ENCODE data around the gene GRIK4. TPM values are rescaled to one million over a fixed set of nuclear protein-coding genes. Genes with fewer than 3 reads are reported as not detected.

Gene GRIK4
- total and polyA plus RNA-seq, 2 of the 4 experiments (the other 2 are of a cell fraction), result 0.18 to 0.38 TPM

DNA sequence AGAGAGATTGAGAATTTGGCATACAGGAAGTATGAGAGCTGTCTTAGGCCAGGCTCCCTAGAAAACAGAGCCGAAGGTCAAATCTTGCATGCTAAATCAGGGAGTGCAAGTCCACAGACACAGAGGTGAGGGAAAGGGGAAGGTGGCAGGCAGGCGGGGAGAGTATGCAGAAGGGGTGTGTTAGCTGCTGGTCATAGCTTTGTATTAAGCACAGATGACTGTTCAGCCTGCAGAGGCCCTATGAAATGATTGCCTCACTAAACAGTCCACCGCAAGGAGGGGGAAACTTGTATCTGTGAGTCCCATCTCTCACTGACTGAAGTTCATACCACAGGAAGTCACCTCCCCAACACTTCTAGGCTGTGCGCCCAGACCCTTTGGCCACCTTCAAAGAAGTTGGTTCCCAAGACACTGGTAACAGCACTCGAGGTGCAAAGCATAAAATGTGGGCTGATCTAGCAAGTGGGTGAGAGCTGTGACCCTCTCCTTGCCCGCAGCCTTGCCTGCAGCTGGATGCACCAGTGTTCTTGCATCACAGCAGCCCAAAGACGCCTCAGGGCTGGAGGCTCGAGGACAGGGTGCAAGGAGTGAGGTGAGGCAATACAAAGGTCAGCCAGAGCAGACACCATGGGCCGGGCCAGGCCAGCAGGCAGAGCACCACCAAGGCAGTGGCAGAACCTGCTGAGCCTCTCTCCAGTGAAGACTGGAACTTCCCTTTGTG, 397.1 kb downstream of the GRIK4 start:
- H3K9me1 ChIP-seq (ENCODE audit: insufficient read depth, low read length), result no peaks in the 10 kb centered on the region
- no peak overlapping the region for H3K4ac ChIP-seq (ENCODE audit: low read depth, low read length)
- H3K18ac ChIP-seq (ENCODE audit: low read depth, low read length), result no peak overlapping the region
- no peaks in the 10 kb centered on the region for H4K20me1 ChIP-seq (ENCODE audit: insufficient read depth, low read length)
- in situ Hi-C loops (cut with MboI; ENCODE audit: low sequenced_read_pairs), result no loop called here
- no peak overlapping the region for H4K91ac ChIP-seq (ENCODE audit: insufficient read depth, low read depth, low read length)
- H2BK5ac ChIP-seq (ENCODE audit: low read depth, low read length, poor library complexity, severe bottlenecking), result no peak overlapping the region
- H4K8ac ChIP-seq (ENCODE audit: low read depth in 2 of 2, low read length in 2 of 2), result no peak overlapping the region
- H3K27ac ChIP-seq (ENCODE audit: insufficient read depth, low read length), result no peak overlapping the region
- H2BK15ac ChIP-seq (ENCODE audit: low read depth, low read length), result no peak overlapping the region
- H3K36me3 ChIP-seq (ENCODE audit: control insufficient read depth, insufficient read depth, low read length), result no peaks in the 10 kb centered on the region
- no peak overlapping the region for H2BK120ac ChIP-seq (ENCODE audit: low read depth, low read length)
- intact Hi-C loops (cut with micrococcal nuclease), result no loop called here
- no peak overlapping the region for H3K23ac ChIP-seq (ENCODE audit: low read depth, low read length)
- WGBS, 2 experiments (ENCODE audit: extremely low coverage in 2 of 2, insufficient read length in 1 of 2), result 14% methylated on average over 2 of the region's 9 CpGs; no CpG with 5 or more reads in 1 of the 2 experiments
- H3K4me2 ChIP-seq (ENCODE audit: low read depth, low read length), result no peak overlapping the region
- no TSS peak for BruUV-seq (replicated peaks)
- dilution Hi-C loops (cut with HindIII; ENCODE audit: low sequenced_read_pairs, unreplicated experiment), result no loop called here
- DNase-seq (no peak), ATAC-seq (ENCODE audit: low read depth) (no peak)
- H3K79me1 ChIP-seq (ENCODE audit: low read depth in 1 of 2, low read length in 2 of 2), result no peaks in the 10 kb centered on the region
- no peak overlapping the region for H2AK5ac ChIP-seq (ENCODE audit: low read depth, low read length)
- CTCF ChIA-PET, result no interaction called here
- no peak overlapping the region for H3K9ac ChIP-seq (ENCODE audit: low read depth, low read length)
- no peaks in the 10 kb centered on the region for H3K4me1 ChIP-seq (ENCODE audit: control insufficient read depth, insufficient read depth, low read length)
- H2BK20ac ChIP-seq (ENCODE audit: low read depth, low read length), result no peak overlapping the region
- no peak overlapping the region for H2AK9ac ChIP-seq (replicated peaks; ENCODE audit: low read depth, low read length, poor library complexity)
- no peak overlapping the region for H2AFZ ChIP-seq (replicated peaks; ENCODE audit: low read length, poor library complexity)
- no peak overlapping the region for H3K4me3 ChIP-seq (ENCODE audit: insufficient read depth, low read depth, low read length)
- peaks cover 21% of the 10 kb centered on the region; the same call in 1 of the 2 replicates for H3K27me3 ChIP-seq (ENCODE audit: control insufficient read depth, insufficient read depth, low read length)
- no peak overlapping the region for H4K5ac ChIP-seq (ENCODE audit: low read depth, low read length)
- TF ChIP-seq CHD1 (IDR thresholded peaks at IDR 0.05; ENCODE audit: low read depth, low read length), result no peak
- no peak overlapping the region for H3K14ac ChIP-seq (replicated peaks; ENCODE audit: low read depth, low read length)
- H3K9me3 ChIP-seq (ENCODE audit: control insufficient read depth, insufficient read depth, low read length), result no peaks in the 10 kb centered on the region
- no peak overlapping the region for H3K56ac ChIP-seq (ENCODE audit: extremely low read depth, insufficient read depth, low read length)
- POLR2A ChIA-PET (ENCODE audit: unreplicated experiment), result no interaction called here
